Panc1 (cell line): Measurements from ENCODE around the gene EVA1C. TPM values are rescaled to one million over a fixed set of nuclear protein-coding genes. Genes with fewer than 3 reads are reported as not detected.

Experiments
- ATAC-seq: fragments of 200-7000 bp; cut with Tn5 transposase; 2 replicates; pipeline ENCODE4 v1.9.1; 2020; ENCODE audit warnings: mild to moderate bottlenecking, moderate library complexity
- BruUV-seq: library from RNA; stranded (reverse); fragments of 400-500 nt; replicated peaks from 2 replicates; lab custom pipeline; 2021; lab: Mats Ljungman, UMichigan
- CTCF ChIA-PET: fragments of 300-600 bp; sonication (Branson Sonifier 250); formaldehyde crosslinking; loops from one replicate; lab custom pipeline; 2022; ENCODE audit warnings: antibody characterized with exemption; lab: Charles Lee
- POLR2A ChIA-PET: fragments of 300-600 bp; sonication (Branson Sonifier 250); formaldehyde crosslinking; loops from one replicate; lab custom pipeline; 2022; ENCODE audit warnings: antibody characterized with exemption; lab: Charles Lee
- DNase-seq: peaks from one replicate; pipeline ENCODE4 v3.0.0-alpha.2; 2010; ENCODE audit warnings: low read depth, low spot score
- H3K27ac ChIP-seq: 2 replicates; pipeline ENCODE4 v1.5.1; 2011; ENCODE audit warnings: mild to moderate bottlenecking, low read length, inconsistent platforms
- H3K27me3 ChIP-seq: fragments of 200-500 bp; sonication (Bioruptor generic); 2 replicates; pipeline ENCODE4 v1.6.0; 2014; ENCODE audit warnings: low read length, inconsistent platforms; ENCODE audit not compliant: control insufficient read depth, insufficient read depth
- H3K36me3 ChIP-seq: fragments of 200-500 bp; sonication (Bioruptor generic); 2 replicates; pipeline ENCODE4 v1.5.1; 2014; ENCODE audit warnings: inconsistent platforms, mild to moderate bottlenecking, low read length, moderate library complexity; ENCODE audit not compliant: control insufficient read depth, insufficient read depth
- H3K4me1 ChIP-seq: 2 replicates; pipeline ENCODE4 v1.5.1; 2011; ENCODE audit warnings: inconsistent platforms, mild to moderate bottlenecking, low read length, moderate library complexity; ENCODE audit not compliant: control insufficient read depth, insufficient read depth
- H3K4me3 ChIP-seq, 2 experiments: 2 replicates each; pipeline ENCODE4 v1.5.1; 2011 to 2012; ENCODE audit warnings: low read depth in 2 of 2, low read length in 2 of 2, mild to moderate bottlenecking in 2 of 2, inconsistent platforms in 1 of 2, moderate library complexity in 1 of 2
- H3K9me3 ChIP-seq: fragments of 200-500 bp; sonication (Bioruptor generic); 2 replicates; pipeline ENCODE4 v1.5.1; 2014; ENCODE audit warnings: low read depth, mild to moderate bottlenecking, inconsistent platforms, low read length, moderate library complexity; ENCODE audit not compliant: control insufficient read depth, insufficient read depth
- CTCF ChIP-seq: fragments of 450-650 bp; IDR thresholded peaks from 2 replicates; pipeline ENCODE4 v1.5.1; 2017; ENCODE audit warnings: mild to moderate bottlenecking
- POLR2AphosphoS5 ChIP-seq: IDR thresholded peaks from 2 replicates; pipeline ENCODE4 v1.6.1; 2012; ENCODE audit warnings: mild to moderate bottlenecking, low read depth, low read length, moderate library complexity
- REST ChIP-seq, 2 experiments: IDR thresholded peaks; 2 replicates each; pipeline ENCODE4 v1.6.1; 2011 to 2012; ENCODE audit warnings: low read depth in 2 of 2, control low read depth in 1 of 2, low read length in 1 of 2, mild to moderate bottlenecking in 1 of 2, moderate library complexity in 1 of 2; ENCODE audit not compliant: insufficient read depth in 1 of 2
- SIN3A ChIP-seq: IDR thresholded peaks from 2 replicates; pipeline ENCODE4 v1.6.1; 2012; ENCODE audit warnings: low read depth, mild to moderate bottlenecking, low read length, moderate library complexity, borderline replicate concordance; ENCODE audit not compliant: insufficient read depth
- TCF7L2 ChIP-seq: IDR thresholded peaks from 2 replicates; pipeline ENCODE4 v1.6.1; 2011; ENCODE audit warnings: mild to moderate bottlenecking, low read depth, low read length, inconsistent platforms
- in situ Hi-C: cut with HindIII; loops from 2 replicates; pipeline ENCODE4 v1.10.0; 2016; ENCODE audit warnings: low sequenced_read_pairs, low pct_unique_long_range_greater_than_20kb
- intact Hi-C: fragments of 100-400 bp; cut with micrococcal nuclease; formaldehyde crosslinking; loops from one replicate; pipeline ENCODE4 v1.10.0; 2022; ENCODE audit not compliant: unreplicated experiment
- total RNA-seq: library from RNA; stranded (reverse); gene quantifications from one replicate; pipeline ENCODE4 v1.2.1, GENCODE V29; 2021; ENCODE audit not compliant: unreplicated experiment

Gene EVA1C
- total RNA-seq, 1 experiment from 2014 or later = 2.8 TPM

- intact Hi-C loops = no loop called here
- TF ChIP-seq CTCF (no peak), TCF7L2 (no peak), POLR2AphosphoS5 (no peak), SIN3A (no peak), REST (IDR thresholded peaks at IDR 0.05; ENCODE audit: insufficient read depth in 1 of 2, low read depth in 2 of 2, low read length in 1 of 2) (no peak)
- Histone ChIP-seq H3K27me3 (no peaks in the 10 kb centered on the region), H3K36me3 (no peaks in the 10 kb centered on the region), H3K9me3 (no peaks in the 10 kb centered on the region), H3K4me3 (no peak overlapping the region), H3K27ac (no peak overlapping the region), H3K4me1 (peaks cover 22% of the 10 kb centered on the region)
- no TSS peak for BruUV-seq
- CTCF ChIA-PET = interaction anchor here (0.5 to 0.6 kb wide), 2 partner anchors 31 to 124 kb away, joined by 3 to 4 read pairs; no protein-coding TSS in a partner anchor
- ATAC-seq = no peak
- POLR2A ChIA-PET = interaction anchor here (0.6 kb wide), 1 partner anchor 75 kb away, joined by 14 read pairs; no protein-coding TSS in a partner anchor
- DNase-seq = no peak
- in situ Hi-C loops = no loop called here
Measured at GRCh38 chr21:32476661-32477423, 64.3 kb downstream of the EVA1C start.

- H3K4me1 ChIP-seq = peaks cover 22% of the 10 kb centered on the region
- ChIA-PET POLR2A (interaction anchor here (0.6 kb wide), 1 partner anchor 75 kb away, joined by 14 read pairs; no protein-coding TSS in a partner anchor), CTCF (interaction anchor here (0.5 to 0.6 kb wide), 2 partner anchors 32 to 123 kb away, joined by 3 to 4 read pairs; no protein-coding TSS in a partner anchor)
- ATAC-seq (no peak), DNase-seq (no peak)
- intact Hi-C loops = no loop called here
- H3K4me3 ChIP-seq = no peak overlapping the region
- TF ChIP-seq REST (IDR thresholded peaks at IDR 0.05; ENCODE audit: insufficient read depth in 1 of 2, low read depth in 2 of 2, low read length in 1 of 2) (no peak), SIN3A (no peak), CTCF (no peak), POLR2AphosphoS5 (no peak), TCF7L2 (no peak)
- H3K27ac ChIP-seq = no peak overlapping the region
- no peaks in the 10 kb centered on the region for H3K36me3 ChIP-seq
- no peaks in the 10 kb centered on the region for H3K27me3 ChIP-seq
- in situ Hi-C loops = no loop called here
- no TSS peak for BruUV-seq
- H3K9me3 ChIP-seq = no peaks in the 10 kb centered on the region
Measured at GRCh38 chr21:32477424-32477745, 64.9 kb downstream of the EVA1C start.
